22Rv1 (cell line): ENCODE measurements around the gene NHEJ1.
A peak's percentile ranks its signal among the peaks of the same experiment; 100 is the strongest.
"Not testable (repeated sequence)": the region's sequence is repeated elsewhere in the genome, so short reads cannot be mapped to it uniquely, and the experiment has no call there.

ENCODE experiments used
- H3K27ac ChIP-seq: fragments of 450-650 bp; 2 replicates; pipeline ENCODE4 v1.5.1; 2017
- CTCF ChIP-seq: fragments of 450-650 bp; IDR thresholded peaks from 2 replicates; pipeline ENCODE4 v1.5.1; 2017; ENCODE audit warnings: mild to moderate bottlenecking
- ZFX ChIP-seq: fragments of 450-650 bp; IDR thresholded peaks from 2 replicates; pipeline ENCODE4 v1.6.1; 2017; ENCODE audit warnings: antibody characterized with exemption, borderline replicate concordance

Gene NHEJ1

GRCh38 chr2:219205981-219206327 is 45.3 kb upstream of the NHEJ1 start:
- H3K27ac ChIP-seq = peak overlapping the region; percentile 92
- TF ChIP-seq ZFX (no peak), CTCF (no peak)

GRCh38 chr2:219205165-219205538 is 44.5 kb upstream of the NHEJ1 start:
- H3K27ac ChIP-seq = peak overlapping the region; percentile 92; the same call in 1 of the 2 replicates
- TF ChIP-seq CTCF (no peak), ZFX (no peak)

GRCh38 chr2:219204425-219205164 is 44.0 kb upstream of the NHEJ1 start:
- no peak overlapping the region for H3K27ac ChIP-seq
- no peak for TF ChIP-seq CTCF
- no peak for TF ChIP-seq ZFX

DNA sequence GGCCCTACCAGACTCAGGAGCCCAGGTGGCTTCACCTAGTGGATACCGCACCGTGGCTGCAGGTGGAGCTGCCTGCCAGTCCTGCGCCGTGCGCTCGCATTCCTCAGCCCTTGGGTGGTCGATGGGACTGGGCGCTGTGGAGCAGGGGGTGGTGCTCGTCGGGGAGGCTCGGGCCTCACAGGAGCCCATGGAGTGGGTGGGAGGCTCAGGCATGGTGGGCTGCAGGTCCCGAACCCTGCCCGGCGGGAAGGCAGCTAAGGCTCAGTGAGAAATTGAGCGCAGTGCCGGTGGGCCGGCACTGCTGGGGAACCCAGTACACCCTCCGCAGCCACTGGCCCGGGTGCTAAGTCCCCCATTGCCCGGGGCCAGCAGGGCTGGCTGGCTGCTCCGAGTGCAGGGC is 40.7 kb upstream of the NHEJ1 start:
- H3K27ac ChIP-seq = not testable (repeated sequence)

DNA sequence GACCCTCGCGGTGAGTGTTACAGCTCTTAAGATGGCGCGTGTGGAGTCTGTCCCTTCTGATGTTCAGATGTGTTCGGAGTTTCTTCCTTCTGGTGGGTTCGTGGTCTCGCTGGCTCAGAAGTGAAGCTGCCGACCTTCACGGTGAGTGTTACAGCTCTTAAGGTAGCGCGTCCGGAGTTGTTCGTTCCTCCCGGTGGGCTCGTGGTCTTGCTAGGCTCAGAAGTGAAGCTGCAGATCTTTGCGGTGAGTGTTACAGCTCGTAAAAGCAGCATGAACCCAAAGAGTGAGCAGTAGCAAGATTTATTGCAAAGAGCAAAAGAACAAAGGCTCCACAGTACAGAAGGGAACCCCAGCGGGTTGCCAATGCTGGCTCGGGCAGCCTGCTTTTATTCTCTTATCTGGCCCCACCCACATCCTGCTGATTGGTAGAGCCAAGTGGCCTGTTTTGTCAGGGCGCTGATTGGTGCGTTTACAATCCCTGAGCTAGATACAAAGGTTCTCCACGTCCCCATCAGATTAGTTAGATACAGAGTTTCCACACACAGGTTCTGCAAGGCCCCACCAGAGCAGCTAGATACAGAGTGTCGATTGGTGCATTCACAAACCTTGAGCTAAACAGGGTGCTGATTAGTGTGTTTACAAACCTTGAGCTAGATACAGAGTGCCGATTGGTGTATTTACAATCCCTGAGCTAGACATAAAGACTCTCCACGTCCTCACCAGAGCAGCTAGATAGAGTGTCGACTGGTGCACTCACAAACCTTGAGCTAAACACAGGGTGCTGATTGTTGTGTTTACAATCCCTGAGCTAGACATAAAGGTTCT is 40.1 kb upstream of the NHEJ1 start:
- H3K27ac ChIP-seq = not testable (repeated sequence)

GRCh38 chr2:219199470-219200211 is 39.0 kb upstream of the NHEJ1 start:
- H3K27ac ChIP-seq = no peak overlapping the region
- TF ChIP-seq CTCF (no peak), ZFX (no peak)

DNA sequence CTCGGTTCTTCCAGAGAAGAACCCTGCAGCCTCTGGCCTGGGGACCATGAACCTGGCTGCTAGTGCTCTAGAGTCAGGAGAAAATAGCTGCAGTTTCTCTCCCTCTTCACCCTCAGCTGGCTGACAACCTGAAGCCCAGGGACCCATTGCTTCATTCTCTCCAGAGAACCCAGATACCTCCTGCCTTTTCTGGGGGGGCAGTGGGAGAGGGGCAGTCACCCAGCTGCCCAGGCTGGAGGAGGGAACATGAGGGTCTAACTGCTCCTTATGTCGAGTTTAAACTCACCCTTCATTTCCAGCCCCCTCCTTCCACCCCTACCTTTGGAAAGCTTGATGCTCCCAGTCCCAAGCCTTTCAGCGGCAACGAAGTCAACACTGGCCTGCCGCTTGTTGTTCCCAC is 38.4 kb upstream of the NHEJ1 start:
- no peak overlapping the region for H3K27ac ChIP-seq
- TF ChIP-seq ZFX (no peak), CTCF (no peak)

GRCh38 chr2:219197388-219197787 is 36.8 kb upstream of the NHEJ1 start:
- no peak overlapping the region for H3K27ac ChIP-seq
- TF ChIP-seq ZFX = no peak
- no peak for TF ChIP-seq CTCF
